Spleen (tissue), 11 donors: ENCODE data around the gene TARBP1. TPM values are rescaled to one million over a fixed set of nuclear protein-coding genes. Genes with fewer than 3 reads are reported as not detected.
A peak's percentile ranks its signal among the peaks of the same experiment; 100 is the strongest.

Experiments used
- DNase-seq: peaks from one replicate; pipeline ENCODE4 v3.0.0-alpha.2; 2020
- H3K27ac ChIP-seq, 8 donors: fragments of 200-600 bp; sonication (generic) in 7 of 8; 1 replicate in 4 of 8; 2 replicates in 4 of 8; pipeline versions ENCODE4 v1.5.0 to v1.8.0; 2016 to 2021; ENCODE audit warnings: inconsistent platforms in 4 of 8, mild to moderate bottlenecking in 4 of 8, moderate library complexity in 1 of 8
- H3K27me3 ChIP-seq, 7 donors: fragments of 200-600 bp; sonication (generic) in 6 of 7; replicated peaks in 1 of 7; 1 replicate in 4 of 7; 2 replicates in 3 of 7; pipeline versions ENCODE4 v1.5.0 to v1.8.0; 2016 to 2021; ENCODE audit warnings: inconsistent platforms in 3 of 7, mild to moderate bottlenecking in 1 of 7
- H3K36me3 ChIP-seq, 6 donors: fragments of 200-600 bp; sonication (generic) in 5 of 6; 1 replicate in 4 of 6; 2 replicates in 2 of 6; pipeline versions ENCODE4 v1.5.0 to v1.8.0; 2016 to 2021; ENCODE audit warnings: inconsistent platforms in 2 of 6
- H3K4me1 ChIP-seq, 6 donors: fragments of 200-600 bp; sonication (generic) in 5 of 6; 1 replicate in 3 of 6; 2 replicates in 3 of 6; pipeline versions ENCODE4 v1.5.0 to v1.8.0; 2016 to 2021; ENCODE audit warnings: inconsistent platforms in 3 of 6
- H3K4me3 ChIP-seq, 8 donors: fragments of 200-600 bp; sonication (generic) in 7 of 8; 1 replicate in 4 of 8; 2 replicates in 4 of 8; pipeline versions ENCODE4 v1.5.0 to v1.8.0; 2016 to 2021; ENCODE audit warnings: inconsistent platforms in 4 of 8, mild to moderate bottlenecking in 4 of 8, moderate library complexity in 2 of 8
- H3K9me3 ChIP-seq, 8 donors: fragments of 200-600 bp; sonication (generic) in 7 of 8; 1 replicate in 4 of 8; 2 replicates in 4 of 8; pipeline versions ENCODE4 v1.5.0 to v1.8.0; 2016 to 2021; ENCODE audit warnings: inconsistent platforms in 4 of 8
- CTCF ChIP-seq, 11 experiments: fragments of 200-600 bp in 7 of 11; fragments of 450-650 bp in 4 of 11; sonication (generic) in 4 of 11; IDR thresholded peaks in 8 of 11; conservative IDR thresholded peaks in 3 of 11; 1 replicate in 7 of 11; 2 replicates in 4 of 11; pipeline versions ENCODE4 v1.4.0 to v1.8.0; 2016 to 2021; ENCODE audit warnings: antibody characterized with exemption in 11 of 11, inconsistent platforms in 4 of 11, mild to moderate bottlenecking in 1 of 11
- POLR2A ChIP-seq, 3 donors: fragments of 450-650 bp; IDR thresholded peaks; one replicate each; pipeline ENCODE4 v1.5.1; 2017; ENCODE audit warnings: antibody characterized with exemption in 3 of 3, mild to moderate bottlenecking in 1 of 3
- POLR2AphosphoS5 ChIP-seq, 3 donors: sonication (generic); formaldehyde crosslinking; IDR thresholded peaks; one replicate each; pipeline ENCODE4 v1.5.1; 2017; ENCODE audit warnings: antibody characterized with exemption in 3 of 3
- WGBS, 5 donors: extraction: QIAGEN DNeasy Blood & Tissue Kit in 3 of 5; methylation state at CpG; one replicate each; pipeline versions ENCODE4 v1.1.5 to v1.1.7; 2013 to 2018; 5-methylcytosine and 5-hydroxymethylcytosine counted together
- intact Hi-C: fragments of 100-400 bp; cut with DNase I; formaldehyde crosslinking; loops from one replicate; pipeline ENCODE4 v1.15.0; 2023; ENCODE audit warnings: low total_unique reads
- polyA plus RNA-seq, 3 donors: library from polyadenylated mRNA; stranded (reverse); fragments of 200-250 nt; gene quantifications; one replicate each; pipeline ENCODE4 v1.2.1, GENCODE V29; 2013
- total RNA-seq, 7 donors: library from RNA; depleted of rRNA in 3 of 7; stranded (reverse); fragments of >200 nt in 3 of 7; fragmentation: NEBNext Ultra II Directional in 4 of 7; extraction: Animal tissue kit (Norgen Biotek cat#: 25700) in 4 of 7; gene quantifications; one replicate each; pipeline versions ENCODE4 v1.1.0 to v1.2.1, GENCODE V29; 2016 to 2021
- donor health status: healthy with polysubstance abuse.
- donor health status: DM: no; HTN: no; CAD: no; lungs with moderate emphysema.
- donor health status: DM: no; HTN: no; CAD: no.
- donor health status: Bipolar disorder and iron deficiency.
- donor health status: healthy.
- donor health status: DM: no; HTN: no; CAD: no.
- donor health status: DM: yes; HTN: yes; CAD: no.

TARBP1 gene
- total and polyA plus RNA-seq, 10 donors = 27.1 to 99.7 (median 40.3) TPM

DNA sequence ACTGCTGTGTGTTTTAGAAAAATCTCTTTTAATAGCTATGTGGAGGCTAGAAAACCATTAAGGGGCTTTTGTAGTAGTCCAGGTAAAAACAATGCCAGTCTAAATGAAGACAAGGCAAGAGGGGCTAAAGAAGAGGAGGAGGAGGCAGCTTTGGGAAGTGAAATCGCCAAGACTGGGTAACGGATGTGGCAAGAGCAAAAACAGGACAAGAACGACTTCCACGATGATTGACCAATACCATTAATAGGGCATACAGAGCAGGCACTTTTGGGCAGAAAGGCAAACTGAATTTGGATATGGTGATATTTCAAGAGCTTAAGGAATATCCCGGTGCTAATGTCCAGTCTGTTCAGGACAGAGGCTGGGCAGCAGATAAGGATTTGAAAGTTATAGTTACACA, 83.7 kb downstream of the TARBP1 start:
- H3K36me3 ChIP-seq = peaks cover 0 to 52% (median 32%) of the 10 kb centered on the region in 6 donors
- peak overlapping the region in 1 of 8 donors; percentile 31 for H3K27ac ChIP-seq
- no peaks in the 10 kb centered on the region for H3K9me3 ChIP-seq
- H3K4me1 ChIP-seq = peaks cover 3 to 34% (median 8%) of the 10 kb centered on the region in 6 donors
- no peak for TF ChIP-seq POLR2AphosphoS5 (IDR thresholded peaks at IDR 0.05)
- TF ChIP-seq POLR2A (IDR thresholded peaks at IDR 0.05) = no peak
- H3K4me3 ChIP-seq = no peak overlapping the region
- DNase-seq = no peak
- intact Hi-C loops = no loop called here
- WGBS, 5 donors = 64 to 85% (median 74%) methylated on average over 5 of the region's 5 CpGs
- no peaks in the 10 kb centered on the region for H3K27me3 ChIP-seq

DNA sequence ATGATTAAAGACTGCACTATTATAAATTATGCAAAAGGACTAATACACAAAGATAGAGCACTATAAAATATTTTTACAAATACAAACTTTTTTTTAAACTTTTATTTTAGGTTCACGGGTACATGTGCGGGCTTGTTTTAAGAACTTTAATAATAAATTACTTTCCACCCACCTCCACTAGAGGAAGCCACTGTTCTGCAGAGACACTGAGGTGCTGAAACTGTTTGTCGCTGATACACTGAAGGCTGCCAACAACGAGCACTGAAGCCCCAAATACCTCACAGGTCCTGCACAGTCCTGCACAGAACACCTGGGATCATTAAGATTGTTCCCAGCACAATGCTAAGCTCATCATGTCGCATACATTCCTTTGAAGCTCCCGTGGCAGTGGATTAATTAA, 85.8 kb downstream of the TARBP1 start:
- no peak overlapping the region for H3K4me3 ChIP-seq
- H3K27me3 ChIP-seq = no peaks in the 10 kb centered on the region
- TF ChIP-seq CTCF (IDR thresholded peaks at IDR 0.05 in 8 of 11, conservative IDR thresholded peaks at IDR 0.05 in 3 of 11) (no peak), POLR2AphosphoS5 (IDR thresholded peaks at IDR 0.05) (no peak), POLR2A (IDR thresholded peaks at IDR 0.05) (no peak)
- intact Hi-C loops = no loop called here
- H3K36me3 ChIP-seq = peaks cover 0 to 52% (median 32%) of the 10 kb centered on the region in 6 donors
- no peak for DNase-seq
- WGBS, 5 donors = 88 to 96% (median 92%) methylated on average over 6 of the region's 6 CpGs
- peaks cover 0 to 14% (median 0%) of the 10 kb centered on the region in 6 donors for H3K4me1 ChIP-seq
- H3K9me3 ChIP-seq = no peaks in the 10 kb centered on the region
- H3K27ac ChIP-seq = no peak overlapping the region

- Histone ChIP-seq H3K27ac (no peak overlapping the region), H3K4me1 (no peaks in the 10 kb centered on the region), H3K4me3 (no peak overlapping the region), H3K27me3 (no peaks in the 10 kb centered on the region), H3K9me3 (no peaks in the 10 kb centered on the region), H3K36me3 (peaks cover 0 to 58% (median 29%) of the 10 kb centered on the region in 6 donors)
- TF ChIP-seq POLR2A (IDR thresholded peaks at IDR 0.05) (no peak), CTCF (IDR thresholded peaks at IDR 0.05 in 8 of 11, conservative IDR thresholded peaks at IDR 0.05 in 3 of 11) (no peak), POLR2AphosphoS5 (IDR thresholded peaks at IDR 0.05) (no peak)
- intact Hi-C loops = no loop called here
- 84 to 97% (median 88%) methylated on average over 6 of the region's 6 CpGs for WGBS, 5 donors
- DNase-seq = no peak
These were observed 90.9 kb downstream of the TARBP1 start for GRCh38 chr1:234388094-234388493.

- intact Hi-C loops = no loop called here
- Histone ChIP-seq H3K4me1 (no peaks in the 10 kb centered on the region), H3K27ac (peak overlapping the region in 4 of 8 donors; percentile 8 to 47 (median 22)), H3K9me3 (no peaks in the 10 kb centered on the region), H3K27me3 (no peaks in the 10 kb centered on the region), H3K4me3 (no peak overlapping the region), H3K36me3 (peaks cover 0 to 53% (median 11%) of the 10 kb centered on the region in 6 donors)
- TF ChIP-seq CTCF (IDR thresholded peaks at IDR 0.05 in 8 of 11, conservative IDR thresholded peaks at IDR 0.05 in 3 of 11) (no peak), POLR2AphosphoS5 (IDR thresholded peaks at IDR 0.05) (no peak), POLR2A (IDR thresholded peaks at IDR 0.05) (no peak)
- WGBS, 5 donors = 73 to 90% (median 78%) methylated on average over 6 of the region's 6 CpGs
- DNase-seq = no peak
These were observed 92.9 kb downstream of the TARBP1 start for GRCh38 chr1:234386122-234386521.
